Activated CD4-positive, alpha-beta T cell treated with anti-CD3 and anti-CD28 coated beads, Interleukin-2, amount 50 U/mL, for 16 hours (primary cell): ENCODE data around the gene IL3RA.
"Not testable (repeated sequence)": the region's sequence is repeated elsewhere in the genome, so short reads cannot be mapped to it uniquely, and the experiment has no call there.

Source experiments
- DNase-seq: peaks from one replicate; pipeline ENCODE4 v3.0.0-alpha.2; 2020

IL3RA gene

GRCh38 chrX:1400742-1401471, 64.3 kb downstream of the IL3RA start:
- DNase-seq: no peak

- DNase-seq: no peak
Observed at GRCh38 chrX:1401611-1402430, 65.2 kb downstream of the IL3RA start.

GRCh38 chrX:1403228-1403627, 66.6 kb downstream of the IL3RA start:
- DNase-seq: no peak

GRCh38 chrX:1403867-1404266, 67.3 kb downstream of the IL3RA start:
- DNase-seq: not testable (repeated sequence)

- not testable (repeated sequence) for DNase-seq
Observed at GRCh38 chrX:1405769-1406168, 69.2 kb downstream of the IL3RA start.

- DNase-seq: no peak
Observed at GRCh38 chrX:1407035-1407434, 70.5 kb downstream of the IL3RA start.

- no peak for DNase-seq
Observed at GRCh38 chrX:1411326-1411725, 74.7 kb downstream of the IL3RA start.

GRCh38 chrX:1412551-1413161, 76.1 kb downstream of the IL3RA start:
- DNase-seq: no peak

- DNase-seq: no peak
Observed at GRCh38 chrX:1416327-1416784, 79.8 kb downstream of the IL3RA start.

GRCh38 chrX:1416965-1417760, 80.6 kb downstream of the IL3RA start:
- DNase-seq: no peak

GRCh38 chrX:1417921-1418771, 81.6 kb downstream of the IL3RA start:
- DNase-seq: no peak

- DNase-seq: no peak
Observed at GRCh38 chrX:1418901-1419544, 82.4 kb downstream of the IL3RA start.

- no peak for DNase-seq
Observed at GRCh38 chrX:1419545-1420355, 83.2 kb downstream of the IL3RA start.

- no peak for DNase-seq
Observed at GRCh38 chrX:1420371-1420770, 83.8 kb downstream of the IL3RA start.

- no peak for DNase-seq
Observed at GRCh38 chrX:1421433-1422134, 85.0 kb downstream of the IL3RA start.

- no peak for DNase-seq
Observed at GRCh38 chrX:1422135-1422465, 85.5 kb downstream of the IL3RA start.

GRCh38 chrX:1423215-1423614, 86.6 kb downstream of the IL3RA start:
- DNase-seq: no peak

GRCh38 chrX:1424147-1424851, 87.7 kb downstream of the IL3RA start:
- no peak for DNase-seq

GRCh38 chrX:1425381-1425780, 88.8 kb downstream of the IL3RA start:
- no peak for DNase-seq
